Kidney (tissue), 14 donors: ENCODE data around the gene ARFRP1. TPM values are rescaled to one million over a fixed set of nuclear protein-coding genes. Genes with fewer than 3 reads are reported as not detected.

Source experiments
- DNase-seq, 5 donors: peaks; one replicate each; pipeline ENCODE4 v3.0.0-alpha.2; 2013 to 2020
- FAIRE-seq: peaks from 2 replicates; lab custom pipeline; 2012; peaks lifted over from hg19 to GRCh38; lab: Jason Lieb, UNC
- H3K27ac ChIP-seq, 2 donors: one replicate each; pipeline ENCODE4 v1.7.0; 2013; ENCODE audit warnings: low read depth in 2 of 2, low read length in 2 of 2, inconsistent platforms in 1 of 2
- H3K27me3 ChIP-seq: one replicate; pipeline ENCODE4 v1.7.1; 2013; ENCODE audit warnings: low read length, inconsistent platforms; ENCODE audit not compliant: control insufficient read depth, insufficient read depth
- H3K36me3 ChIP-seq, 3 donors: one replicate each; pipeline versions ENCODE4 v1.7.0 to v1.7.1; 2013; ENCODE audit warnings: low read length in 3 of 3, control low read depth in 1 of 3, inconsistent platforms in 1 of 3; ENCODE audit not compliant: insufficient read depth in 3 of 3, control insufficient read depth in 2 of 3
- H3K4me1 ChIP-seq, 3 donors: one replicate each; pipeline versions ENCODE4 v1.7.0 to v1.7.1; 2013; ENCODE audit warnings: low read length in 3 of 3, inconsistent platforms in 1 of 3, low read depth in 1 of 3; ENCODE audit not compliant: control insufficient read depth in 2 of 3, insufficient read depth in 2 of 3
- H3K4me3 ChIP-seq, 3 donors: one replicate each; pipeline versions ENCODE4 v1.7.0 to v1.8.1; 2013; ENCODE audit warnings: low read length in 3 of 3, control low read depth in 1 of 3, inconsistent platforms in 1 of 3
- H3K9ac ChIP-seq, 3 donors: one replicate each; pipeline versions ENCODE4 v1.7.0 to v1.7.1; 2013; ENCODE audit warnings: low read length in 3 of 3, control low read depth in 1 of 3, inconsistent platforms in 1 of 3
- H3K9me3 ChIP-seq, 3 donors: one replicate each; pipeline versions ENCODE4 v1.7.0 to v1.7.1; 2013; ENCODE audit warnings: low read length in 3 of 3, control low read depth in 1 of 3, inconsistent platforms in 1 of 3; ENCODE audit not compliant: control insufficient read depth in 2 of 3, insufficient read depth in 1 of 3
- intact Hi-C: fragments of 100-400 bp; cut with DNase I; formaldehyde crosslinking; loops from one replicate; pipeline ENCODE4 v1.11.1; 2022
- polyA plus RNA-seq: library from polyadenylated mRNA; stranded (reverse); fragments of 350-450 nt; fragmentation: Illumina TruSeq; extraction: RNeasy Lipid Tissue Mini Kit (QIAGEN cat#74804); gene quantifications from one replicate; pipeline ENCODE4 v1.2.3, GENCODE V29; 2014; ENCODE audit warnings: low read depth, low replicate concordance; ENCODE audit not compliant: insufficient read depth
- total RNA-seq: library from RNA; stranded (reverse); fragmentation: NEBNext Ultra II Directional; extraction: Animal tissue kit (Norgen Biotek cat#: 25700); gene quantifications from one replicate; pipeline ENCODE4 v1.2.1, GENCODE V29; 2021
- TF ChIP-seq, protein P1 (sequence below): IDR thresholded peaks from 3 replicates; pipeline ENCODE4 v1.5.1; 2012; ENCODE audit warnings: mild to moderate bottlenecking, moderate library complexity, borderline replicate concordance; ENCODE audit not compliant: insufficient read depth; ENCODE audit errors: extremely low read depth
- donor health status: control.
- donor health status: control.
- donor health status: control.
- donor health status: control.
- donor health status: control.
- donor health status: DM: yes; HTN: yes; CAD: no.
- donor health status: Normal renal cell carcinoma (clear cell type).

Gene ARFRP1
- total and polyA plus RNA-seq, 2 donors from 2014 or later = 60.6 to 71.2 TPM

DNA sequence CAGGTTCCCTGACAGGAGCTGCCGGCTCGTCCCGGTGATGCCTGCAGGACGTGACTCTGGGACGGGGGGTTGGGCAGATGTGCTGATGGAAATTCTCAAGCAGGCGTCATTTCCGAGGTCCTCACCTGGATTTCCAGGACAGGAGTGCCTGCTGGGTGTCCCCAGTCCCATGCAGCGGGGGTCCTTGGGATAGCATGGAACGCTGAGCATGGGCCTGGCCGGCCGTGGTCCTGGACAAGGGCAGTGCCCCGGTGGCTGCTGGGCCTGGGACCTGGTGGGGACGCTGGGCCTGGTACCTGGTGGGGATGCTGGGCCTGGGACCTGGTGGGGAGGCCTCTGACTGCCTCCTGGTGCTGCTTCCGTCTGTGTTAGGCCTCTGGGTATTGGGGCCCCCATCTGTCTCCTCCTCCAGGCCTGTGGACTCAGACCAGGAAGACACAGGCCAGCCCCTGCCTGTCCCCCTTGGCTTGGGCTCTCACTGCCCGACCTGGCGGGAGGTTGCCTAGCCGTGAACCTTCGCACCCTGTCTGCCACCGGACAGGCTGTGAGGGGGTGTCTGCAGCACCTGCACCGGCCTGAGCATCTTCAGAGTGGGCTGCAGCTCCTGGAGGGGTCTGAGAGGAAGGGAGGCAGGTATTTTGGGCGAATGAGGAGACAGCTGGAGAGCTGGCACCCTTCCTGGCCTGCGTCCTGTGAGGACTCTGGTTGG lies 43.5 kb downstream of the ARFRP1 start:
- TF ChIP-seq, protein P1, sequence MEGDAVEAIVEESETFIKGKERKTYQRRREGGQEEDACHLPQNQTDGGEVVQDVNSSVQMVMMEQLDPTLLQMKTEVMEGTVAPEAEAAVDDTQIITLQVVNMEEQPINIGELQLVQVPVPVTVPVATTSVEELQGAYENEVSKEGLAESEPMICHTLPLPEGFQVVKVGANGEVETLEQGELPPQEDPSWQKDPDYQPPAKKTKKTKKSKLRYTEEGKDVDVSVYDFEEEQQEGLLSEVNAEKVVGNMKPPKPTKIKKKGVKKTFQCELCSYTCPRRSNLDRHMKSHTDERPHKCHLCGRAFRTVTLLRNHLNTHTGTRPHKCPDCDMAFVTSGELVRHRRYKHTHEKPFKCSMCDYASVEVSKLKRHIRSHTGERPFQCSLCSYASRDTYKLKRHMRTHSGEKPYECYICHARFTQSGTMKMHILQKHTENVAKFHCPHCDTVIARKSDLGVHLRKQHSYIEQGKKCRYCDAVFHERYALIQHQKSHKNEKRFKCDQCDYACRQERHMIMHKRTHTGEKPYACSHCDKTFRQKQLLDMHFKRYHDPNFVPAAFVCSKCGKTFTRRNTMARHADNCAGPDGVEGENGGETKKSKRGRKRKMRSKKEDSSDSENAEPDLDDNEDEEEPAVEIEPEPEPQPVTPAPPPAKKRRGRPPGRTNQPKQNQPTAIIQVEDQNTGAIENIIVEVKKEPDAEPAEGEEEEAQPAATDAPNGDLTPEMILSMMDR = no peak
- Histone ChIP-seq H3K9me3 (no peaks in the 10 kb centered on the region), H3K27me3 (no peaks in the 10 kb centered on the region), H3K9ac (no peak overlapping the region), H3K4me1 (peaks cover 0 to 4% (median 0%) of the 10 kb centered on the region in 3 donors), H3K27ac (no peak overlapping the region), H3K36me3 (peaks cover 0 to 14% (median 14%) of the 10 kb centered on the region in 3 donors), H3K4me3 (no peak overlapping the region)
- no peak for FAIRE-seq
- intact Hi-C loops = no loop called here
- no peak for DNase-seq

DNA sequence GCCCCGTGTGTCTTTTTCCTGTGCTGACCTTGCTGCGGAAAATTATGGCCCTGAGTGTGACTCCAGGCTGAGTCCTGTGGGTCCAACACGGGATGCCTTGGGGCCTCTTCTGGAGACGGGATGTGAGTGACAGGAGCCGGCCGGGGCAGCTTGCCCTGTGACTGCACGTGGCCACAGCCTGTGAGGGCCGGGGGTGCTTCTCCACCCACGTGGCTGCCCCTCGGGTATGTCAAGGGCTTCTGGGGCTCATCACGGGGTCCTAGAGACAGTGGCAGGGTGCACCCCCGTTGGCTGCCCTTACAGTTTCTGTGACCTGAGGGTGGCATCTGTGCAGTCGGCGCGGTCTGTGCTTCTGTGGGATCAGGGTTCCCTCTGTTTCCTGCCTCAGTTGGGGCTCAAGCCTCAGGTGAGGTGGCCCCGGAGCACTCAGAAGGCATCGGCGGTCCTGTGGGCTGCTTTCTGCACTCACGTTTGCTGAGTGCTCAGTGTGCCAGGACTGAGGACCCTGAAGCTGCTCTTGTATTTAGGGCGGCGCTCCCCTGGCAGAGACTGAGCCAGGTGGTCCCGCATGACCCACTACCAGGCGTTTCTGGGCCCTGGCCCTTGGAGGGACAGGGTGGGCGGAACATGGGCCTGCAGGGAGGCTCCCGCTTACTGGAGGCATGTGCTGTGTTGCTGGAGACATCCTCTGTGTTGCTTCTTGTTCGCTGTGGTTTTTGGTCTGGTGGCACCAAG lies 44.3 kb downstream of the ARFRP1 start:
- H3K4me3 ChIP-seq = no peak overlapping the region
- no peaks in the 10 kb centered on the region for H3K27me3 ChIP-seq
- intact Hi-C loops = no loop called here
- TF ChIP-seq, protein P1 = no peak
- H3K36me3 ChIP-seq = peaks cover 0 to 14% (median 11%) of the 10 kb centered on the region in 3 donors
- FAIRE-seq (no peak), DNase-seq (no peak)
- H3K9me3 ChIP-seq = no peaks in the 10 kb centered on the region
- no peak overlapping the region for H3K9ac ChIP-seq
- H3K27ac ChIP-seq = no peak overlapping the region
- H3K4me1 ChIP-seq = peaks cover 0 to 8% (median 0%) of the 10 kb centered on the region in 3 donors

DNA sequence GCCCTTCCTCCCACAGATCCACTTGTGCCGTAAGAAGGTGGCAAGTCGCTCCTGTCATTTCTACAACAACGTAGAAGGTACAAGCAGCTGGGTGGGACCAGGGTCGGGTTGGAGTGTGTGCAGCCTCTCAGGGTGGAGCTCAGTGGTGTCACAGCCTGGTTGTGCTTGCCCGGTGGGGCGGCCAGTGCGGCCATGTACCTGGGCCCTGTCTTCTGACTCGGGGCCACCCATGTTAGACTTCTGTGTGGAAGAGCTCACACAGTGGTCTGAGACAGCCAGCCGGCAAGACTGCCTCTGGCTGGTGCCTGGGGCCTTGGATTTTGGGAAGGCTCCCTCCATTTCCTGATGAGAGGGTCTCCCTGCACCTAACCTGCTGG lies 45.0 kb downstream of the ARFRP1 start:
- H3K4me1 ChIP-seq = peaks cover 0 to 8% (median 0%) of the 10 kb centered on the region in 3 donors
- H3K9me3 ChIP-seq = no peaks in the 10 kb centered on the region
- no peak overlapping the region for H3K4me3 ChIP-seq
- H3K9ac ChIP-seq = no peak overlapping the region
- TF ChIP-seq, protein P1 = no peak
- no peak overlapping the region for H3K27ac ChIP-seq
- H3K27me3 ChIP-seq = no peaks in the 10 kb centered on the region
- intact Hi-C loops = no loop called here
- DNase-seq (no peak), FAIRE-seq (no peak)
- peaks cover 0 to 14% (median 11%) of the 10 kb centered on the region in 3 donors for H3K36me3 ChIP-seq
